ENCODE data around the gene CYTH1.

Gene CYTH1

DNA sequence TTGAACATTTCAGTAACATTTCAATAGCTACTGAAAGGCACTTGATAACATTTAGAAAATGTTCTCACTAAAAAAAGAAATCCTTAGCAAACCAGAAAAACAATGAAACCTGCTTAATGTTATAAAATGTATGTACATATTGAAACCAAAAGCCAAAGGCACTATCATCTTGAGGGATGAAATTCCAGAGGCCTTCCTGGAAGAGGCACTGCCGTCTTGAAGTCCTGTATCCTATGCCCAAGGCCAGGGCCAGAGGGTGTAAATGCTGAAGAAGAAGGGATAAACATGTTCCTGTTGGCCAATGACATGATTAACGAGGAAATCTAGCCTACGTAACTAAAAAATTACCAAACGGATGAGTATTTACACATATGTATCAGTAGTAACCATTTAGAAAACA is 147.9 kb downstream of the CYTH1 start:
- TF ChIP-seq, protein P1, sequence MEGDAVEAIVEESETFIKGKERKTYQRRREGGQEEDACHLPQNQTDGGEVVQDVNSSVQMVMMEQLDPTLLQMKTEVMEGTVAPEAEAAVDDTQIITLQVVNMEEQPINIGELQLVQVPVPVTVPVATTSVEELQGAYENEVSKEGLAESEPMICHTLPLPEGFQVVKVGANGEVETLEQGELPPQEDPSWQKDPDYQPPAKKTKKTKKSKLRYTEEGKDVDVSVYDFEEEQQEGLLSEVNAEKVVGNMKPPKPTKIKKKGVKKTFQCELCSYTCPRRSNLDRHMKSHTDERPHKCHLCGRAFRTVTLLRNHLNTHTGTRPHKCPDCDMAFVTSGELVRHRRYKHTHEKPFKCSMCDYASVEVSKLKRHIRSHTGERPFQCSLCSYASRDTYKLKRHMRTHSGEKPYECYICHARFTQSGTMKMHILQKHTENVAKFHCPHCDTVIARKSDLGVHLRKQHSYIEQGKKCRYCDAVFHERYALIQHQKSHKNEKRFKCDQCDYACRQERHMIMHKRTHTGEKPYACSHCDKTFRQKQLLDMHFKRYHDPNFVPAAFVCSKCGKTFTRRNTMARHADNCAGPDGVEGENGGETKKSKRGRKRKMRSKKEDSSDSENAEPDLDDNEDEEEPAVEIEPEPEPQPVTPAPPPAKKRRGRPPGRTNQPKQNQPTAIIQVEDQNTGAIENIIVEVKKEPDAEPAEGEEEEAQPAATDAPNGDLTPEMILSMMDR (IDR thresholded peaks at IDR 0.05), result no peak
- H3K9ac ChIP-seq, result no peak overlapping the region
- no peak overlapping the region for H2AFZ ChIP-seq
- no peaks in the 10 kb centered on the region for H3K4me1 ChIP-seq
- H3K79me2 ChIP-seq, result no peaks in the 10 kb centered on the region
- no peak overlapping the region for H3K4me3 ChIP-seq (ENCODE audit: low read depth, low read length)
- H3K9me3 ChIP-seq (ENCODE audit: control insufficient read depth, low read length), result no peaks in the 10 kb centered on the region
- H3K4me2 ChIP-seq (ENCODE audit: low read length), result no peak overlapping the region
- no peaks in the 10 kb centered on the region for H3K27me3 ChIP-seq (ENCODE audit: control insufficient read depth, insufficient read depth, low read length)
- no peaks in the 10 kb centered on the region for H3K36me3 ChIP-seq (ENCODE audit: control insufficient read depth, insufficient read depth, low read length)
- no peak overlapping the region for H3K27ac ChIP-seq

- Histone ChIP-seq H3K9me3 (ENCODE audit: control insufficient read depth, low read length) (no peaks in the 10 kb centered on the region), H3K36me3 (ENCODE audit: control insufficient read depth, insufficient read depth, low read length) (no peaks in the 10 kb centered on the region), H3K4me3 (ENCODE audit: low read depth, low read length) (no peak overlapping the region), H2AFZ (no peak overlapping the region), H3K4me1 (no peaks in the 10 kb centered on the region), H3K79me2 (no peaks in the 10 kb centered on the region), H3K9ac (no peak overlapping the region), H3K27ac (no peak overlapping the region), H3K27me3 (ENCODE audit: control insufficient read depth, insufficient read depth, low read length) (no peaks in the 10 kb centered on the region), H3K4me2 (ENCODE audit: low read length) (no peak overlapping the region)
- TF ChIP-seq, protein P1 (IDR thresholded peaks at IDR 0.05), result no peak
These were observed 152.6 kb downstream of the CYTH1 start for GRCh38 chr17:78629436-78629995.

GRCh38 chr17:78628547-78629435 is 153.3 kb downstream of the CYTH1 start:
- no peak overlapping the region for H3K4me3 ChIP-seq (ENCODE audit: low read depth, low read length)
- H3K9ac ChIP-seq, result no peak overlapping the region
- H3K4me1 ChIP-seq, result no peaks in the 10 kb centered on the region
- H3K79me2 ChIP-seq, result no peaks in the 10 kb centered on the region
- no peak overlapping the region for H3K4me2 ChIP-seq (ENCODE audit: low read length)
- H3K27ac ChIP-seq, result no peak overlapping the region
- H3K9me3 ChIP-seq (ENCODE audit: control insufficient read depth, low read length), result no peaks in the 10 kb centered on the region
- H2AFZ ChIP-seq, result no peak overlapping the region
- no peaks in the 10 kb centered on the region for H3K27me3 ChIP-seq (ENCODE audit: control insufficient read depth, insufficient read depth, low read length)
- no peaks in the 10 kb centered on the region for H3K36me3 ChIP-seq (ENCODE audit: control insufficient read depth, insufficient read depth, low read length)
- TF ChIP-seq, protein P1 (IDR thresholded peaks at IDR 0.05), result no peak

DNA sequence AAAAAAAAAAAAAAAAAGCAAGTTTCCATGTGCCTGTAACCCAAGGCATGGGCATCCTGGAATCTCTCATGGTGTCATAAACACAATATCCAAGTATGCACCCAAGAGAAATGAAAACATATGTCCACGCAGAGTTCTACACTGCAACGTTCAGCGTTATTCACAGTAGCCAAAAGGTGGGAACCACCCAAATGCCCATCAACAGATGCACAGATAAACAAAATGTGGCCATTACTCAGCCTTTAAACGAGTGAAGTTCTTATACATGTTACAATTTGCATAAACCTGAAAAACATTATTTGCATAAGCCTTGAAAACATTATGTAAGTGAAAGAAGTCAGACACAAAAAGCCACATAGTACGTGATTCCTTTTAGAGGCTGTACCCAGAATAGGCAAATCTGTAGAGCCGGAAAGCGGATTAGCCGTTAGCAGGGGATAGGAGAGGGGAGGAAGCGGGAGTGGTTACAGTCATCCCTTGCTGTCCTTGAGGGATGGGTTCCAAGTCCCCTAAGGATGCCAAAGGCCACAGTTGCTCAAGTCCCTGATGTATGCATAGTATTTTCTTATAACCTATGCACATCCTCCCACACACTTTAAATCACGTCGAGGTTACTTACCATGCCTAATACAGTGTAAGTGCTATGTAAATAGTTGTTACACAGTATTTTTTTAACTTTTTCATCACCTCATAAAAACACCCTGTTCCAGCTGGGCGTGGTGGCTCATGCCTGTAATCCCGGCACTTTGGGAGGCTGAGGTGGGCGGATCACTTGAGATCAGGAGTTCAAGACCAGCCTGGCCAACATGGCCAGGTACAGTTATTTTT is 157.5 kb downstream of the CYTH1 start:
- no peaks in the 10 kb centered on the region for H3K36me3 ChIP-seq (ENCODE audit: control insufficient read depth, insufficient read depth, low read length)
- H3K4me1 ChIP-seq, result no peaks in the 10 kb centered on the region
- H3K27ac ChIP-seq, result no peak overlapping the region
- TF ChIP-seq, protein P1 (IDR thresholded peaks at IDR 0.05), result no peak
- H3K4me3 ChIP-seq (ENCODE audit: low read depth, low read length), result no peak overlapping the region
- no peak overlapping the region for H3K4me2 ChIP-seq (ENCODE audit: low read length)
- no peak overlapping the region for H3K9ac ChIP-seq
- H3K27me3 ChIP-seq (ENCODE audit: control insufficient read depth, insufficient read depth, low read length), result no peaks in the 10 kb centered on the region
- H2AFZ ChIP-seq, result no peak overlapping the region
- no peaks in the 10 kb centered on the region for H3K79me2 ChIP-seq
- no peaks in the 10 kb centered on the region for H3K9me3 ChIP-seq (ENCODE audit: control insufficient read depth, low read length)

Data from parathyroid adenoma (tissue), 2 donors.